Epithelial cell of alveolus of lung (primary cell): Measurements from ENCODE around the gene AASS. TPM values are rescaled to one million over a fixed set of nuclear protein-coding genes. Genes with fewer than 3 reads are reported as not detected.

Source experiments
- total RNA-seq: library from RNA; depleted of rRNA; stranded (reverse); fragments of >200 nt; gene quantifications from 2 replicates; pipeline ENCODE4 v1.2.1, GENCODE V29; 2015

AASS gene
- total RNA-seq = 13.4 and 18.9 TPM in 2 replicates

GRCh38 chr7:122143751-122144711 lies at the start of gene AASS:
Gene AASS (minus strand): TSS chr7:122144249. CDS start chr7:122133726, 10,523 bp downstream.

Other genes with a start within 250 kb of the AASS start
- not detected in 2 replicates for gene FEZF1, start 160.5 kb upstream of the AASS start, total RNA-seq